Fibroblast of skin of abdomen (primary cell): Measurements from ENCODE around the gene HECTD4.
A peak's percentile ranks its signal among the peaks of the same experiment; 100 is the strongest.
"Not testable (repeated sequence)": the region's sequence is repeated elsewhere in the genome, so short reads cannot be mapped to it uniquely, and the experiment has no call there.

Experiments
- DNase-seq: peaks from one replicate; pipeline ENCODE4 v3.0.0-alpha.2; 2013

Gene HECTD4

DNA sequence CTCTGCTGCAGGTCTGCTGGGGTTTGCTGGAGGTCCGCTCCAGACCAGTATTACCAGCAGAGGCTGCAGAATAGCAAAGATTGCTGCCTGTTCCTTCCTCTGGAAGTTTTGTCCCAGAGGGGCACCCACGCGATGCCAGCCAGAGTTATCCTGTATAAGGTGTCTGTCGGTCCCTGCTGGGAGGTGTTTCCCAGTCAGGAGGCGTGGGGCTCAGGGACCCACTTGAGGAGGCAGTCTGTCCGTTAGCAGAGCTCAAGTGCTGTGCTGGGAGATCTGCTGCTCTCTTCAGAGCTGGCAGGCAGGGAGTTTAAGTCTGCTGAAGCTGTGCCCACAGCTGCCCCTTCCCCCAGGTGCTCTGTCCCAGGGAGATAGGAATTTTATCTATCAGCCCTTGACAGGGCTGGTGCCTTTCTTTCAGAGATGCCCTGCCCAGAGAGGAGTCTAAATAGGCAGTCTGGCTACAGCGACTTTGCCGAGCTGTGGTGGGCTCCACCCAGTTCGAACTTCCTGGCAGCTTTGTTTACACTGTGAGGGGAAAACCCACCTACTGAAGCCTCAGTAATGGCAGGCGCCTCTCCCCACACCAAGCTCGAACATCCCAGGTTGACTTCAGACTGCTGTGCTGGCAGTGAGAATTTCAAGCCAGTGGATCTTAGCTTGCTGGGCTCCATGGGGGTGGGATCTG is 223.6 kb downstream of the HECTD4 start:
- DNase-seq, result not testable (repeated sequence)

DNA sequence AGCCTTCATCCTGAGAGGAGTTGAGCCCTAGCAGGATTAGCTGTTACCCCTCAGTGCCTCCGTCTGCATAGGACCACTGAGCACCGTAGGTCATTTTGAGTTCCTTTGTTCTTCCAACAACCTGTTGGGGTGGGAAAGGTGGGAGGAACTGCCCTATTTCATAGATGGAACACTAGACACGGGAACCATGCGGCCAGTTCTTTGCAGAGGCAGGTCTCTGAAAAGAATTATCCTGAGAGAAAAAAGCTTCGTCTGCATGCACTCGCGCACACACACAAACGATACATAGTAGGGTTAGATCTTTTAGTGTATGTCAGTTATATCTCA is 228.4 kb downstream of the HECTD4 start:
- no peak for DNase-seq

DNA sequence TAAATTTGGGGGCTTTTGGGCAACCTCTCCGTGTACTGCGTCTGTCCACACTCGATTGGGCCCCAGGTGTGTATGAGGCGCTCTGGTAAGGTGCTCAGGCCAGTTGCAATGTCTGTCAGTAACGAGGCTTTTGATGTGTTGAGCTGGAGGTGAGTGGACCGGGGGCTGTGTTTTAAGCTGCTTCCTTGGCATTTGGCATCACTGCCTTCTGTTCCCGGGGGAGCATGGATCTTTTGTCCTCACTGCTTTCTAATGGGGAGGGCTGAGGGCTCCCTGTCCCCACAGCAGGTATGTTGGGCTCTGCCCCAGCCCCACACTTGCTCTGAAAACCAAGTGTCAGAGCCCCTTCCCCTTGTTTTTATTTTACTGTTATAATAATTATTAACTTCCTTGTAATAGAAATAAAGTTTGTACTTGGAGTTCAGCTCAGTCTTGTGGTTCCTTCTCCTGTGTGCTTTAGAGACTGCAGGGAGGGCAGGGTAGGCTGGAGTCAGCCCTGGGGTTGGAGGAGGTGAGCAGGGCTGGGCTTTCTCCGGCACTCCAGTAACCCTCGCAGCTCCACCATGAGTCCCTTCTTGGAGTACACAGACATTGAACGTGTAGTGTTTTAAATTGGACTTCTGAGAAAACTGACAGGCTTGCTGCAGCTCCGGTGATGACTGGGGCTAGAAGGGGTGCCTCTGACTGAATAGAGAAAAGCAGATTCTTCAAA is 228.9 kb downstream of the HECTD4 start:
- DNase-seq, result no peak

DNA sequence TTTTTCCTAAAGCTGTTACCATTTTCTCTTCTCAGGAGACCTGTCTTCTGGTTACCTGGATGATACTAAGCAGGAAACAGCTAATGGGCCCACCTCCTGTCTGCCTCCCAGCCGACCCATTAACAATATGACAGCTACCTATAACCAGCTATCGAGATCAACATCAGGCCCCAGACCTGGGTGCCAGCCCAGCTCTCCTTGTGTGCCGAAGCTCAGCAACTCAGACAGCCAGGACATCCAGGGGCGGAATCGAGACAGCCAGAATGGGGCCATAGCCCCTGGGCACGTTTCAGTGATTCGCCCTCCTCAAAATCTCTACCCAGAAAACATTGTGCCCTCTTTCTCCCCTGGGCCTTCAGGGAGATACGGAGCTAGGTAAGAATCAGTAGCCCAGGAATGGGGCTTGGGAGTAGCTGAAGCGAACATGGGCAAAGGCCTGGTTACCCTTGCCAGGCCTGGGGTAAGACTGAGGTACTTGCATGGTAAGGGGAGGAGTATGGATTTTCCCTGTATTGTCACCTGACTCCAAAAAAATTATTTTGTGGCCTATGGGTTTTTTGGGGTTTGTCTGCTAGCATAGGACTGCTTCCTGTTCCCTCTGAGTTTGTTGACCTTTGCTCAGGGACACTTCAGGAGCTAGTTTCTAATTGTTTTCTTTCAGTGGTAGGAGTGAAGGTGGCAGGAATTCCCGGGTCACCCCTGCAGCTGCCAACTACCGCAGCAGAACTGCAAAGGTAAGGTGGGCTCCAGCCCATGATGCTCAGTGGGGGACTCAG is 230.3 kb downstream of the HECTD4 start:
- no peak for DNase-seq

DNA sequence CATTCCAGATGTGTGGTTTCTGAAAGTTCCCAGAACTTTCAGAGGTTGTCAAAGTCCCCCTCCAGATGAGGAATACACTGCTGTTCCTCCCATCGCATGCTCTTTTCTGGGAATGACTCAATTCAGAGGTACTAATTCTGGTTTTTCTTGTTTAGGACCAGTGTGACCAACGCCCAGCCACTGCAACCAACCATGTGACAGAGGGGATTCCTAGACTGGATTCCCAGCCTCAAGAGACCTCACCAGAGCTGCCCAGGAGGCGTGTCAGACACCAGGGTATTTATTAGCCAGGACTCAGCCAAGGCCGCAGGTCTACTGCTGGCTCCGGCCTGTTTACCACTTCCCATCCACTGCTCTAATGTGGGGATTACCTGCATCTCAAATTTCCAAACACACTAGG is 232.6 kb downstream of the HECTD4 start:
- DNase-seq, result no peak

DNA sequence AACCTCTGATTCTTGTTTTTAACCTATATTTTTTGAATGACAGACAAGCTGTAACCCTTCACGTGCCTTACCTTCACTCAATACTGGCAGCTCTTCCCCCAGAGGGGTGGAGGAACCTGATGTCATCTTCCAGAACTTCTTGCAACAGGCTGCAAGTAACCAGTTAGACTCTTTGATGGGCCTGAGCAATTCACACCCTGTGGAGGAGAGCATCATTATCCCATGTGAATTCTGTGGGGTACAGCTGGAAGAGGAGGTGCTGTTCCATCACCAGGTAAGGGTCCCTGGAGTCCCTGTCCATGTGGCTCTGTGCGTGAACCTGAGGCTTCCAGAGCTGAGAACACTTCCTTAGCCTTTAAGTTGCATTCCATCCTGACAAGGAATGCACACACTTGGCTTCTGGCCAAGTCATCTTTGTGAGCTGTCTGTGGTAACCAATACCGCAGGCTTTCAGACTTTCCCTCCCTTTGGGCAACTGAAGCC is 234.2 kb downstream of the HECTD4 start:
- DNase-seq, result peak; percentile 88

DNA sequence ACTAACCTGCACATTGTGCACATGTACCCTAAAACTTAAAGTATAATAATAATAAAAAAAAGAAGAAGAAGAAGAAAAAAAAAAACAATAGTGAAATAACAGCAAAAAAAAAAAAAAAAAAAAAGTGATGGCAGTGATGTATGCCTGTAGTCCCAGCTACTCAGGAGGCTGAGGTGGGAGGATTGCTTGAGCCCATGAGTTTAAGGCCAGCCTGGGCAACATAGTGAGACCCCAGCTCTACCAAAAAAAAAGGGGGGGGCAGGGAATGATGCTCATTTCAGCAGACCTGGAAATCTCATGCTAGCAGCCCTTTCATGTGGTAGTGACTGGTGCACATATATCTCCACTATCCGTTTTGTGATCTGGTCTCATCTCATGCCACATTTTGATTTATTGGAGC is 236.1 kb downstream of the HECTD4 start:
- no peak for DNase-seq

DNA sequence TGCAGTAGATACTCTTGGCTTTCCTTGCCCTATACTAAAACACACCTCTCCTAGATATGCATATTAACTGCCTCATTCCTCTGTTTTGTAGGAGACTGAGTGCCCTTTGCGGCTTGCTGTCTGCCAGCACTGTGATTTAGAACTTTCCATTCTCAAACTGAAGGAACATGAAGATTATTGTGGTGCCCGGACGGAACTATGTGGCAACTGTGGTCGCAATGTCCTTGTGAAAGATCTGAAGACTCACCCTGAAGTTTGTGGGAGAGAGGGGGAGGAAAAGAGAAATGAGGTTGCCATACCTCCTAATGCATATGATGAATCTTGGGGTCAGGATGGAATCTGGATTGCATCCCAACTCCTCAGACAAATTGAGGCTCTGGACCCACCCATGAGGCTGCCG is 241.5 kb downstream of the HECTD4 start:
- no peak for DNase-seq

DNA sequence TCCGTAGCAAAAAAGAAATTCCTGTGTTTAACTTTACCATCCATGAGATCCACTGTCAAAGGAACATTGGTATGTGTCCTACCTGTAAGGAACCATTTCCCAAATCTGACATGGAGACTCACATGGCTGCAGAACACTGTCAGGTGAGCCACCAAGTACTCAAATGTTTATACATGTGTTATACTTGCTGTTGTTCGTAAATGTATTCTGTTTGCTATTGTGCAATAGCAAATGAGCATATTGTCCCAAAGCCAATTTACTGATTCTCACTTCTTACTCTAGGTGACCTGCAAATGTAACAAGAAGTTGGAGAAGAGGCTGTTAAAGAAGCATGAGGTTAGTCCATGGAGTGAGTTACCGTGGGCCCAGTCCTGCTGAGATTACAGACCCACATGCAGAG is 247.5 kb downstream of the HECTD4 start:
- DNase-seq, result no peak

DNA sequence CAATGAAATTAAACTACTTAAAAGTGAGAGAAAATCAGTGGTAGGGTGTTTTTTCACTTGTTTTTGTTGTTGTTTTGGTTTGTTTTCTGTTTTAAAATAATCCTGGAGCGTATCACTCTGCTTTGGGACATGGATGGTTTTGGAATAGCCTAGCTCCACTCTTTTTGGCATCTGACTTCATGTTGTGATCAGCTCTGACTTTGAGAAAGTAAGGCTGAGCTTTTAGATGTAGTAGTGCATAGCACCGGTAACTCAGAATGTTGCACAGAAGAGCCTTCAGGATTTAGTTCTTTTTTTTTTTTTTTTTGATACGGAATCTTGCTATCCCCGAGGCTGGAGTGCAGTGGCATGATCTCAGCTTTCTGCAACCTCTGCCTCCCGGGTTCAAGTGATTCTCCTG is 248.8 kb downstream of the HECTD4 start:
- DNase-seq, result no peak

DNA sequence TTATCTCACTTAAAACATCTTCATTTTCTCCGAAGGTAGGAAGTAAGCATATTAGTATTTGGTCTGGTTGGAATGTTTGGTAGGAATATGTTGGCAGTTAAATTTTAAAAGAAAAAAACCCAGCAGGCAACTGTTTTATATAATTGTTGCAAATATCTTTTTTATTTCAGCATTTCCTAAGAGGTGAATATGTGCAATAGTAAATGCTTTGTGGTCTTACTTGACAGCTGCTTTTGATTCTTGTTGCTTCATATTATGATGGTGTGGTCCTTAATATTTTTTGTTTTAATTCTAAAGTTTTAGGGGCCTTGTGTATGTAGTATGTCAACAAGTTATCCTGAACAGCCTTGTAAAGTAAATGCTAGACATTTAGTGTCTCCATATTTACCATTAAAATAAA is 250.5 kb downstream of the HECTD4 start:
- DNase-seq, result no peak

DNA sequence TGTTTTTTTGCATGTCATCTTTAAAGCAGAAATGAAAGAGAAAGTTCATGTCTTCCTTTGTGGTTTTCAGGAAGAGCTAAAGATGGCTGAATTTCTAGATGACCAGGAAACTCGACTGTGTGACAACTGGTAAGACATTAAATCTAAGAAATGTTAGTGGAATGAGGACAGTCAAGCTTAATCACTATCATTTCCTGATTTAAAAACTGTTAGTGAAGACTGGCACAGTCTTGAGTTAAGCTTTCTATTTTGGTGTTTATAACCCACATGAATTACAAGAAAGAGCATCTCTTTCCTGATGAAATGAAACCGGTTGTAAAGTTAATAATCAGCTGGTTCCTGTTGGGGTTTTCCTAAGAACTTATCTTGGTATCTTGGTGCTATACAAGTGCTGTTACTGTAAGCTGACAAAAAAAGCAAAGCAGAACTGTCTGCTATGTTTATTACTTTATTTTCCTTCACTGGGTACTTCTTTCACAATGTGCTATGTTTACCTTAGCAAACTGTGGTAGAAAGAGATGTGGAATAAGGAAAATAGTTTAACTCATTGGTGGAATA is 251.7 kb downstream of the HECTD4 start:
- no peak for DNase-seq

DNA sequence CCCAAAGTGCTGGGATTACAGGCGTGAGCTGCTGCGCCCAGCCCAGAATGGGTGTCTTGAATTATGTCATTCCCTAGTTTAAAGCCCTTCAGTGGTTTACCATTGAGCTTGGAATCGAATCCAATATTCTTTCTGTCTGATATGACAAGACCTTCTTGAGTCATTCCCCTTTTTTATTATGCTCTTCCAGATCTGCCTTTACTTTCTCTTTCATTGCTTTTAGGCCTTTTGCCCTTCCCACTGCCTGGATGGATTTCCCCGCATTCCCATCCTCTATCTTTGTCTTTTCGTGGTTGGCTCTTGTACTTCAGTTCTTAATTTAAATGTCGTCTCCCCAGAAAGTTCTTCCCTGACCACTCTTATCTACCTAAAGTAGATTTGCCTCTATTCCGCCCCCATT is 255.3 kb downstream of the HECTD4 start:
- no peak for DNase-seq

DNA sequence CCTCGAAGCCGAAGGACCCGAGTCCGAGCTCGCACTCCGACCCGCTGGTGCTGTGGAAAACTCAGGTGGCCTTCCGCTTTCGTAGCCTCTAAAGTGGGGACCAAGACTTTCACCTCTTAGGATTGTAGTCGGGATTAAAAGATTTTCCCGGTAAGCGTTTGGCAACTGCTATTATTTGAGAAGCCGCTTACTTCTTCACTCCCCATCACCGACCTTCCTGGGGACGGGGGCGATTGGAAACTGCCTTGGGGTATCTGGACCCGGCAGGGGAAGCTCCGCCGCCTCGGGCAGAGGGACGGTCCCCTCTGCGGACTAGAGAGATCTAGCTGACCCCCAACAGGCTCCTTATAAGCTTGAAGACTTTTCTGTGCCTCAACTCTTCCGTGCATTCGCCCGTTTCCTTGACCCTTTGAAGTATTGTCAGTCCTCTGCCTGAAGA is 256.2 kb downstream of the HECTD4 start:
- DNase-seq, result no peak

DNA sequence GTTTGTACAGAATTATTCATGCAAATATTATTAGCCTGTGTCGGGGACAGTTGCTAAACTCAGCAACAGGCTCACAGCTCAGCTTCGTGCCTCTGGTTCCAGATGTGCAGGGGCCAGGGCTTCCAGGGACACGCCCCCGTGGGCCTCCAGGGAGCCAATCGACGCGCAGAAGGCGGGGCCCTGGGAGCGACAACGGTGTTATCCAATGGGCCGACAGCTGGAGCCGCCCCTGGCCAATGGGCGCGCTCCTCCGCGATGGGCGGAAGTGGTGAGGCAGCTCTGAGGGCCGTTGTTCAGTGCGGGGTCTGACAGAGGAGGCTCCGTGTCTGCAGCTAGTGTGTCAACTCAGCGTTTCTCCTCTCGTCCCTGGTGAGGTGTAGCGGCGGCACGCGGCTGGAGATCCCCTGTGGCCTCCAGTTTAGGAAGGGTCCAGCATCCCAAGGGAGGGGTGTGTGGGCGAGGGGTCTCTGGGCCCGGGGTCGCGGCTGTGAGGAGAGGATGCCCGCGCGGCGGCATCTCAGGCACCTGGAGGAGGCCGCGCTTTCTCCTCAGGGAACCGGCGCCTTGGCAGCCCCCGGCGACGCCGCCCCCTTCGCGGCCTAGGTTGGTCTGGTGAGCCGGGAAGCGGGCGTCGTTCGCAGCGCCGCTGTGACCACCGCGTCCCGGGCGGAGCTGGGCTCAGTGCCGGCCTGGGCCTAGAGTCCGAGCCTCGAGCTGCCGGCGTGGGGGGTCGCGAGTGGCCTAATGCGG is 256.8 kb downstream of the HECTD4 start, which contains the start of gene TRAFD1:
TRAFD1 (plus strand) TSS at position 311 of the 750 bp plus-strand sequence. CDS start 4,963 bp downstream, outside the sequence.
- peak; percentile 96 for DNase-seq

DNA sequence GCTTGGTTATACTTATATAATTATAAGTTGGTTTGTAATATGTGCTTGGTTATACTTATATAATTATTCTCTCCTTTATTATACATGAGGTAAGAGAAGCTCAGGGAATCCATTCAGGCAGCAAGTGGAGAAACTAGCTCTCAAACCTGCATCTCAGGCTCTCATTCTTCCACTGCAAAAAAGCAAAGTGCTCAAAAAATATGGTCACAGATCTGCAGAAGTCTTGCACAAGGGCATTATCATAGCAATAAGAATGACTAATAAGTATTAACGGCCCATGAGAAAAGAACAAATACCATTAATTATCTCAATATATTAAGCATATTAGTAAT is 257.3 kb downstream of the HECTD4 start:
- DNase-seq, result no peak

DNA sequence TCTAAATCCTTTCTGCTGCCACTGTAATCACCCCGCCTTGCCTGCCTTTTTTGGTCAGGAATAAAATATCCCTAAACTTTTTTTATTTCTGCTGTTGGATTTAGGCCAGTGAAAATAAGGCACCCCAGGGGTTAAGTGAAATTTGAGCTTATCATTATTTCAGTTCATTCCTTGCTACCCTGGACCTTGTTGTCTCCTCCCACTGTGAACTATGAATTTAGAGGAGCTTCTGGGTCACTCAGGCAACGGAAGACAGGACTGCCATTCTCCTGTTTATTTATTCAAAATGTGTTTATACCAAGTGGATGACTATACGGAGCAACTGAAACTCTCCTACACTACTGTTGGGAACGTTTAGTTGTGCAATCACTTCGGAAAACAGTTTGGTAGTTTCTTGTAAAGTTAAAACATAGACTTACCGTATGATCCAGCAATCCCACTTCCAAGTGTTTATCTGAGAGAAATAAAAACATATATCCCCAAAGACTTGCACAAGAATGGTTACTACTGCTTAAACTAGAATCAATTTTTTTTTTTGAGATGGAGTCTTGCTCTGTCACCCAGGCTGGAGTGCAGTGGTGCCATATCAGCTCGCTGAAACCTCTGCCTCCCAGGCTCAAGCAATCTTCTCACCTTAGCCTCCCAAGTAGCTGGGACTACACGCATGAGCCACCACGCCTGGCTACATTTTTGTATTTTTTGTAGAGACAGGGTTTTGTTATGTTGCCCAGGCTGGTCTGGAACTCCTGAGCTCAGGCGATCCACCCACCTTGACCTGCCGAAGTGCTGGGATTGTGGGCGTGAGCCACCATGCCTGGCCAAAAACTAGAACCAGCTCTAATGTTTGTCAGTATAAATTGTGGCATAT is 259.2 kb downstream of the HECTD4 start:
- peak; percentile 23 for DNase-seq

DNA sequence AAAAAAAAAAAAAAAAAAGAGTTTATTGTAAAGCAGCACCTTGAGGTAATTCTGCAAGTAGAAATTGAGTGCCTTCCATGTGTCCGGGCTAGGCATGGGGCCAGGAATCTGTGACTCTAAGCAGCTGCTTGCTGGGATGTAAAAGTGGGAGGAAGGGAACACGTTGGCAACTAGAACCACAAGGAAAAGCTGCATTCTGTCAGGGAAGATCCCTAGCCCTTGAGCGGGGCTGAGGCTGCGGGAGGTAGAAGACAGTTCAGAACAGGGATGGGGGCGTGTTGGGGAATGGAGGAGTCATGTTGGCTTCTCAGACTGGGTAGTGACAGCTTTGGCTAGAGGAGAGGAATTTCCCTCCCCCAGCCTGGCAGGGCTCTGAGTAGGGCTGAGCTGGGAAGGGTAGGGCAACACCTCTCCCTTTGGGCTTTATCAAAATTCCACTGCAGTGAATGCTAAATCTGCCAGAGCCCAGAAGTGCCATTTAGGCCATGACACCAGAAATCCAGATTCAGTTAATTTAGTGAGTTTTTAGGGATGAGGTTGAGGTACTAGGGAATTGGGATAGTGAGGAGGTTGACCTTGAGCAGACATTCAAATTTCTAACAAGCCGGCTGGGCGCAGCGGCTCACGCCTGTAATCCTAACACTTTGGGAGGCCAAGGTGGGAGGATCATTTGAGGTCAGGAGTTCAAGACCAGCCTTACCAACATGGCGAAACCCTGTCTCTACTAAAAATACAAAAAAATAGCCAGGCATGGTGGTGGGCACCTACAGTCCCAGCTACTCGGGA is 260.3 kb downstream of the HECTD4 start:
- peak; percentile 81 for DNase-seq

DNA sequence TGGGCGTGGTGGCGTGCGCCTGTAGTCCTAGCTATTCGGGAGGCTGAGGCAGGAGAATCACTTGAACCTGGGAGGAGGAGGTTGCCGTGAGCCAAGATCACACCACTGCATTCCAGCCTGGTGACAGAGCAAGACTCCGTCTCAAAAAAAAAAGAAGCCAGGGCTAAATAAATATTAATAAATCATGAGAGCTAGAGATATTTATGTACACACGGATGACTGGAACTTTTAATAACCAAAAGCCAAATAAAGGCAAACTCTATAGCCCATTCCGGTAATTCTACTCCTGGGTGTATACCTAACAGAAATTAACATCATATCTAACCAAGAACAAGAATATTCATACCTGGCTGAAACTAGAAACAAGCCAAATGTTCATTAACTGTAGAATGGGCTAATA is 264.5 kb downstream of the HECTD4 start:
- DNase-seq, result no peak

DNA sequence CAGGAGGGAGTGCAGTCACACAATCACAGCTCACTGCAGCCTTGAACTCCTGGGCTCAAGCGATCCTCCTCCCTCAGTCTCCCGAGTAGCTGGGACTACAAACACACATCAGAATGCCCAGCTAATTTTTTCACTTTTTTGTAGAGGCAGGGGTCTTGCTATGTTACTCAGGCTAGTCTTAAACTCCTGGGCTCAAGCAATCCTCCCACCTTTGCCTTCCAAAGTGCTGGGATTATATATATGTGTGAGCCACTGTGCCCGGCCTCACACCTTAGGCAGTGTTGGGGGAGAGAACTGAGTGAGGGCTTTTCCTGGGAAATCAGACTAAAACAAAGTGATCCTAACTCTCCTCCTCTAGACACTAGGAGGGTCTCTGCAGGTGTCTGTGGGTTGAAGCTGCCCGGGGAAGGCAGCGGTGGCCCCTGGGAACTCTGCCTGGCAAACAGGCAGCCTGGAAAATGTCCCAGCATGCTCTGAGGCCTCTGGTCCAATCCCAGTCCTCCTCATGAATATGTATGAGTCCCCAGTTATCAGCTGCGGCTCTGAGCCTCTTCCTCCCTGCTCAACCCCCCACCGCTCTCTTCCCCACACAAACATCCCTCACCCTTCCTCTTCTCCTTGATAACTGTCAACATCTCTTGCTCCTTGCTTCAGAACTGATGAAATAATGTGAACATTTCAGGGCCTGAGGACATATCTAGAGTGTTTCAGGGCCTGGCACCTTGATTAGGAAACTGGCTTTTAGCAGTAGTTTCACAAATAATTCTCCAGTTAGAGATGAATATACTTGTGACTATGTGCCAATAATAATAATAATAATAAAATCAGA is 265.8 kb downstream of the HECTD4 start:
- peak; percentile 57 for DNase-seq
